ENCODE measurements around the gene FYTTD1.

- TF ChIP-seq CTCF (IDR thresholded peaks at IDR 0.05 in 8 of 11, conservative IDR thresholded peaks at IDR 0.05 in 3 of 11) (no peak), POLR2A (IDR thresholded peaks at IDR 0.05) (no peak)
Observed at GRCh38 chr3:197730200-197730599, 19.5 kb upstream of the FYTTD1 start.
